ENCODE results near the gene LCLAT1. TPM values are rescaled to one million over a fixed set of nuclear protein-coding genes. Genes with fewer than 3 reads are reported as not detected.

Gene LCLAT1
- polyA plus RNA-seq, 1 donor = 7.4 TPM

DNA sequence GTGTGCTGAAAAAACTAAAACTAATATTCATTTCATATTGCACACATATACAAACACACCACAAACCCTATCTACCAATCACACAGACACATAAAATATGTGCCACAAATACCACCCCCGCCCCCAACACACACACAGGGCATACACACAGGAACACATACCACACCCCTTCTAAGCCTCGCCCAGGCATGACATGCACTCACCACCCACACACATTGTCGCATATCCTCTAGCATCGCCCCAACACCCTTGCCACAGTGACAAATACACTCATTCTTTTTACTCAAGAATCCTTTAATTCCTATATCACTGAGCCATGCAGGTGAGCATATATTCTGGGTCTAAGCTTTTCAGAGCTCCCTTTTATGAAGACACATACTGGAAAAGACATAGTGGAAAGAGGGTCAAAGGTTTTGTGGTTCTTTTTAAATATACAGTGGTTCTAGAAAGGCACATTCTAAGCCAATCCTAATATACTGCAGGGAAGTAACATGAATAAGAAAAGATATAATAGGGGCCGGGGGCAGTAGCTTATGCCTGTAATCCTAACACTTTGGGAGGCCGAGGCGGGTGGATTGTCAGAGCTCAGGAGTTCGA is 24.5 kb upstream of the LCLAT1 start:
- no peak for DNase-seq (ENCODE audit: low read depth)

DNA sequence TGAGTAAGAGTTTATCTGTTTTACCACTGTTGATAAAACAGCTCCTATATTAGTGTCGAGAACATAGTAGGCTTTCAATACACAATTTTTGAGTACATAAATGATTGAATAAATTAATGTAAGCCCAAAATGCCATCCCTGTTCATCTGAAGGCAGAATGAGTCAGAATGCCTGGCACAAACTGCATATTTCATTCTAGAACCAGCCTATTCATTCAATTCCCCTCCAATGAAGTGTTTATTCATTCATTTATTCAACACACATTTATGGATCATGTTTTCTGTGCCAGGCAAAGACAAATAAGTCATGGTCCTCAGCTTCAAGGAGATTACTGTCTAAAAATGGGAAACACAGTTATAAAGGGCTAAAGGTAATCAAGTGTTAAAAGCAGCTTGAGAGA is 22.8 kb upstream of the LCLAT1 start:
- no peak for DNase-seq (ENCODE audit: low read depth)

DNA sequence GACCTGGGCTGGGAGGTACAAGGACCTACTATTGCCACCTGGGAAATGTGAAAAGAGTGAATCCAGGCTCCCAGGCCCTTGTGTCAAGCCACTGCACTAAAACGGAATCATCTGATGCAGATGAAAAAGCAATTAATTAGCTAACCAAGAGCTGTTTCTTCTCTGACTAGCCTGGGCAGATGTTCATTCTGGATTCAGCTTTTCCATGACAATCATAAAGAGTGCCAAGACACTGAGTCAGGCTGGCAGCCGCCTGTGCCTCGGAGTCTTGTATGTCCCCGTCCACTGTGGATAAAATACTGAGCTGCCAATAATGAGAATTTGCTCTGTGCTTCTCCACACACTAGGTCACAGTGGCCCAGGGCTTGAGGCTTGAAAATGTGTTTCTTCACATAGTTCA is 21.7 kb upstream of the LCLAT1 start:
- no peak for DNase-seq (ENCODE audit: low read depth)

DNA sequence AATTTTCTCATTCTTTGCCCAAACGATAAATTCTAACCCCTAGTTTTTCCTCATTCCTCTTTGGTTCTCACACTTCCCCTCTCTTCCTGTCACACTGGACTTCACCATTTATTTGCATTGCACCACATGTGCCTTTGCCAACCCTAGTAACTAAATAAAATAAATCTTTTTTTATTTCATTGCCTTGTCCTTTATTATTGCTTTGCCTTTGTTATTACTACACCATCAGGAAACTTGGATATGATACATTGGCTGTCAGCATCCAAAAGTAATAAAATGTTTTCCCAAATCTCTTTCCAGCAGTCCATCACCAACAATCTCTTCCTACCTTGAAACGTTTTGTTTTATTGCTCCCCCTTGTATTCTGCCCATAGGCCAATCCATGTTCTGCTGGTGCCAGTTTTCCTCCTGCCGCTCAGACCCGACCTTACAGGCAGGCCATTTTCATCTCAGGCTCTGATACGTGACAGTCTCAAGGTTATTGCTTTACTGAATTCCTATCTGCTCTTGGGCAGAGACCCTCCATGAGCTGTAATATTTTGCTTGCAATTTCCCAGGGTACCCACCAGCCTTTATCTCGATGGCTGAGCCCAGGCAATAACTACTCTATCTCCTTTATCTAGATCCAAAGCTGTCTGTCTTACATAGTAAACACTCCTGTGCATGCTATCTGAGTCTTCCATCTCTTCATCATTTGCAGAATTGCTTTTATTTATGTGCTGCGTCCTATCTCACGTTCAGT is 19.3 kb upstream of the LCLAT1 start:
- DNase-seq (ENCODE audit: low read depth) = no peak

DNA sequence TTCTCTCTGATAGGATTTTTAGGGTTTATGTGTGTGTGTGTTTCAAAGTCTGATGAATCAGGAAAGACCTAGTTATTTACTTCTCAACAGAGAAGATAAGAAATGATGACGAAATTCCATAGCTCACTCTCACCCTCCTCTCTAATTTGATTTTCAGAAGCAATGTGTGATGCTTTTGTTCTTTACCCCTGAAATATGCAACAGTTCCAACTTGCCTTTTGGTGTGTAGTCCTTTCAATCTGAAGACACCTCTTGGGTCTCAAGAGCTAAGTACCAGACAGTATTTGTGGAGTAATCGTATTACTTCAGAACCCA is 18.7 kb upstream of the LCLAT1 start:
- no peak for DNase-seq (ENCODE audit: low read depth)

DNA sequence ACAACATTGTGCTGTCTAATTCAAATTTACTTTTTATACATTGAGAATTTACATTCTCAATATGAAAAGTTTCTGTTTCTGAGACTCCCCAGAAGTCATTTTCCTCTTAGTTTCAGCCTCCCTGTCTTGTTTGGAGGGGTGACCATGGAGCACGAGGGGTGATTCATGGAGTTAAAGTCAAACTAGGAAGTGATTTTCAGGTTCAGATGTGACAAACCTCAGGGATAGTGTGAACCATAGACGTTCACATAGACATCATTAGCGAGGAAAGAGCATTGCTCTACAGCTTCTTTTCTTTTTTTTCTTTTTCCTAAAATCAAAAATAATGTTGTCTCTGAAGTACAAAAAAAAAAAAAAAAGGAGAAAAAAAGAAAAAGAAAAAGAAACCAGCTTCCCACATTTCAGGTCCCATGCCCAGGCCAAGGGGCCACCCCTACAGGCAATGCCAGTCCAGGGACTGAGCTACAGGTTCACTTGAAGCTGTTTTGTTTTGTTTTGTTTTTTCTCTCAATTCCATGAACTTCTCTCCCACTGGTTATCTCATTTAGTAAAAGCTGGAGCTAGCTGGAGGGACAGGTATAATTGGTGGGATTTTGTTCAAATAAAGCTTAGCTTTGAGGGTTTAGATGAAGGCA is 18.1 kb upstream of the LCLAT1 start:
- DNase-seq (ENCODE audit: low read depth) = no peak

DNA sequence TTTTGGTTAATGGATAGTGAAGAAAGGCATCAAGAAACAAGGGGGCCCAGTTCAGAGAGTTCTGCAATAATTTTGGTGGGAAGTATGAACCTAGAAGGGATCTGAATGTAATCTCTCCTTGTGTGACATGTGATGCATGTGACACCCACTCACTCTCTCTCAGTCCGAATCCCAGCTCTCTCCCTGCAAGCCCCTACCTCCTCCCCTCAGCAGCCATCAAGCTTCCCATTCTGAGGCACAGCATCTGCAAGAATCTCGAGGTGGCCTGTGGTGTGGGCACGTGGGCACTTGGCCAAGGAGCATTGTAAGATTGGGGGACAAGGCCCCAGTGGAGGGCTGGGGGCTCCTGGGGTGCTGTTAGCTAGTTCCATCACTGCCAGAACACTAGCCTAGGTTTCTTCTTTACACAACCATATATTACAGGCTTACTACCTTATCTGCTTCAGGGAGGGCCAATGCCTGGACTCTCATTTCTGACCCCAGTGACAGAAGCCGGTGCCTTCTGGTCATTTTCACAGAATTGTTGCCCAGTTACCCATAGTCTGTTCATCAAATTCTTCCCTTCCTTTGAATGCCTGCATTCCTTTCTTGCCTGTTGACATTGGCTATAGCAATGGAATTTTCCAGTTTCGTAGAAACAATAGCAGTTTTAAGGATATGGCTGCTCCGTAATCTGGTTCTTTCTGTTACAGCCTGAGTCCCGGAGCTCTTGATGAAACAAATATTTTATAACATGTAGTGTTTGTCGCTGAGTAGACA is 13.3 kb upstream of the LCLAT1 start:
- no peak for DNase-seq (ENCODE audit: low read depth)

DNA sequence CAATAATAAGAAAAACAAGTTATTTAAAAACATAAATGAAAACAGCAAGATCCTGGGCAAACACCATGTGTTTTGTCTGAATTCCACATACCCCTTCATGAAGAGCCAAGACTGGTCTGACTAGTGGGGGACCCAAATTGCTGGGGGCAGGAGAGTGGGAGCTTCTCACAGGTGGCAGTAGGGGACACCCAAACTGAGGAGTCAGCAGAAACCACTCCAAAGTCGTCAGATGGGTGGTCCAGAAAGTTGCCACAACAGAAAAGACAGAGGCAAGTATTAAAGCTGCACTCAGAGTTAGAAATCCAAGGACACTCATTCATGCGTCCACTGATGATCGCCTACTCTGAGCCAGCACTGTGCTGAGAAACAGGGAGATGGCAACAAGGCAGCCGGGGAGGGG is 12.3 kb upstream of the LCLAT1 start:
- no peak for DNase-seq (ENCODE audit: low read depth)

DNA sequence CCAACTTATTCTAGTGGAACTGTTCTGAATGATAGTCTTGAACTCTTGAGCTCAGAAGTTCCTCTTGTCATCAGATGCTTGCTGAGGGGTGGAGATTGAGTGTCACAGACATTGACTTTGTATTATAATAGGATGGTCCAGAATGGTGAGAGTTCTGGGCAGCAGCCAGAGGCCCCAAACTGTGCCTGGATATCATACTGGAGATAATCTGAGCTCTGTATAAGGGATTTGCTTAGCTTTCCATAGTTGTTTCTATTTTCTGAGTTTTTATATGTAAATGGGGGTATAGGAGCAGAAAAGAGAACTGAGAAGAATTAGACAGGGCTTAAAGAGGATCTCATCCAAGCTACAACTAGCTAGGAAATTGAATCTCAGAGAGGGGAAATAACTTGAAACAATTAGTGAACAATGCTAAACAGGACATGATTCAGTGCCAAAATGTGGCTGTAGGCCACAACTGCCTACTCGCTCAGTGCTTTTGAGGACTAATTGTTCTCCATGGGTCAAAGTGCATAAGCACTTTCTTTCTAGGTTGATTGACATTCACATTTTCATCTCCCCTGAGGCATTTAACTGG is 10.1 kb upstream of the LCLAT1 start:
- no peak for DNase-seq (ENCODE audit: low read depth)

DNA sequence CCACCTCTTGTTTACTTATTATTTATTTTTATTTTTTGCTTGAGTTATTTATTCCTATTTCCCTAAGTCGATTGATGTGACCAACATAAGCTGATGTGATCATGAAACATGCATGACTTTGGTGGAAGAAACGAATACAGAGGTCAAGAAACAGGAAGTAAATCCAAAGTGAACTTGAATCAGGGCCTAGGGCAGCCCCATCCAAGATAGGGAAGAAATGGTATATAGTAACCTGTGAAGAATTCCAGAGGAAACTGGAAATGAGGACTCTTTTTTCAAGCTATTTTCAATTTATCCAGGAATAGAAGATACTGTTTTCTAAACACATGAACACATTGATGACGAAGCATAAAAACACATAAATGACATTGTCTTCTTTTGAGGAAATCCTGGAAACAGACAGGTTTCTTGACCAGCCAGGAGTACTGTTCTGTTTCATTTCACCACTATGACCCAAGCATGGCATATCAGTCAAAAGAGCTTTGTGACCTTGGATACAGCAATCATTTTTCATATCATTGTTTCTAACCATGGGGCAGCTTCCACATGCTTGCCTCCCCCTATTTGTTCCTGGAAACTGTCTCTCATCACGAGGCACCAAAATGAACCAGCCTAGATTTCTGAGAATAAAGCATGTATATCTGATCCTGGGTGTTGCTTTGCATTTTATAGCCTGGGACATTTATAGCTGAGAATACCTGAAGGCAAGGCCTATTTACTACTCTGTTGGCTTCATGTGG is 9.1 kb upstream of the LCLAT1 start:
- DNase-seq (ENCODE audit: low read depth) = no peak

DNA sequence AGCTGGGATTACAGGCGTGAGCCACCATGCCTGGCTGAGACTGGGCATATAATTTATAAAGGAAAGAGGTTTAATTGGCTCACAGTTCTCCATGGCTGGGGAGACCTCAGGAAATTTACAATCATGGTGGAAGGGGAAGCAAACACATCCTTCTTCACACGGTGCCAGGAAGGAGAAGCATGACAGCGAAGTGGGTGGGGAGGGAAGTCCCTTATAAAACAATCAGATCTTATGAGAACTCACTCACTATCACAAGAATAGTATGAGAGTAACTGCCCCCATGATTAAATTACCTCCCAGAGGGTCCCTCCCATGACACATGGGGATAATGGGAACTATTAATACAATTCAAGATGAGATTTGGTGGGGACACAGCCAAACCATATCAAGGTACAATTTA is 7.8 kb upstream of the LCLAT1 start:
- DNase-seq (ENCODE audit: low read depth) = no peak

DNA sequence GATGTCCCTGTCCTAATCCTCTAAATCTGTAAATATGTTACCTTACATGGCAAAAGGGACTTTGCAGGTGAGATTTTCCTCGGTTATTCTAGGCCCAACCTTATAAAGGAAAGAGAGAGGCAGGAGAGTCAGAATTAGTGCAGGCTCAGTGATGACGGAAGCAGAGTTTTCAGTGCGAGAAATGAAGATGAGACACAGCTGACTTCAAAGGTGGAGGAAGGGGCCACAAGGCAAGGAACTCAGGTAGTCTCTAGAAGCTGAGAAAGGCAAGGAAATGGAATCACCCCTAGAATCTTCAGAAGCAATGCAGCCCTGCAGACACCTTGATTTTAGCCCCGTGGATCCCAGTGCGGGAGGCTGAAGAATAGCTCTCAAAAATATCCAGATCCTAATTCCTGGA is 7.2 kb upstream of the LCLAT1 start:
- DNase-seq (ENCODE audit: low read depth) = no peak

DNA sequence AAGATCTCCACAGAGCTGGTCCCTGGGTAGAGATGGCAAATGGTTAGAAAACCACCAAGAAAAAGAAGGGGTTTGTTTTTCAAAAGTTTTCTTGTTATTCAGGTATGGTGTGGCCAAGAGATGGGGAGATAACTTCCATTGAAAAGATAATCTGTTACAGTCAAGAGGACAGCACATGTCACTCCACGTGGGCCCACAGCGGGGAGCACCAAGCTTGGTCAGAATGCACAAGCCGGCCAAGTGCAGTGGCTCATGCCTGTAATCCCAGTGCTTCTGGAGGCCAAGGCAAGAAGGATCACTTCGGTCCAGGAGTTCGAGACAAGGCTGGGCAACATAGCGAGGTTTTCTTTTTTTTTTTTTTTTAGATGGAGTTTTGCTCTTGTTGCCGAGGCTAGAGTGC is 6.0 kb upstream of the LCLAT1 start:
- DNase-seq (ENCODE audit: low read depth) = no peak

DNA sequence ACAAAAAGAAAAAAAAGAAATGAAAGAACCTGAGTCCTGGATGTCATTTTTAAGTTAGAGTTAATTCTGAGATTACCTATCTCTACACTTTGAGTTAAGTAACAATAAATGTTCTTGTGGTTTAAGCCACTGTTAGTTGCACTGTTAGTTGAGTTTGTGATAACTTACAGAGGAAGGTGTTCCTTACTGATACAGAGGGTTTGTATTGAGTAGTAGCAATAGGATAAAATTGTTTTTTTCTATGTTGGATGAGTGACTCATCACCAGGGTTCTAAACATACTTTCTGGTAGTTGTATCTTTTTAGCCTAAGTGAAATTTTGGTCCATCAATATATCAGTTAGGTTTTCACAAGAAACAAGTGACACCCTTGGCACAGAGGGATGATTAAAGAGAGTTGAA is 4.0 kb upstream of the LCLAT1 start:
- DNase-seq (ENCODE audit: low read depth) = no peak

DNA sequence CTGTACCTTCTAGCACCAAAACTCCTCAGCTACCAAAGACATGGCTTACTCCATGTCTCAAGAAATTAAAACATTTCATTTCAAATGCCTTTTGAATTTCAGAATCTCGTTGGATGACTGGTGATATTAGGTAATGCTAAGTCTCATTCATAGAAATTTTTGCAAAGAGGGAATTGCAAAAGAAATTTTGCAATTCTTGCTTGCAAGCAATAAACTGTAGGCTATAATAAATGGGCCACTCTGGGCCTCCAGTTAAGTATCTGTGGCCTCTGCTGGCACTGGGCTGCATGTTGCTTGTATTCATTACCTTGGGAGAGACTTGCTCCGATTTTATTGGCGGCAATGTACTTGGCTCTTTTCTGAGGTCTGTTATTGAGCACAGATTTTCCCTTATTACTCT is 2.8 kb upstream of the LCLAT1 start:
- DNase-seq (ENCODE audit: low read depth) = no peak

DNA sequence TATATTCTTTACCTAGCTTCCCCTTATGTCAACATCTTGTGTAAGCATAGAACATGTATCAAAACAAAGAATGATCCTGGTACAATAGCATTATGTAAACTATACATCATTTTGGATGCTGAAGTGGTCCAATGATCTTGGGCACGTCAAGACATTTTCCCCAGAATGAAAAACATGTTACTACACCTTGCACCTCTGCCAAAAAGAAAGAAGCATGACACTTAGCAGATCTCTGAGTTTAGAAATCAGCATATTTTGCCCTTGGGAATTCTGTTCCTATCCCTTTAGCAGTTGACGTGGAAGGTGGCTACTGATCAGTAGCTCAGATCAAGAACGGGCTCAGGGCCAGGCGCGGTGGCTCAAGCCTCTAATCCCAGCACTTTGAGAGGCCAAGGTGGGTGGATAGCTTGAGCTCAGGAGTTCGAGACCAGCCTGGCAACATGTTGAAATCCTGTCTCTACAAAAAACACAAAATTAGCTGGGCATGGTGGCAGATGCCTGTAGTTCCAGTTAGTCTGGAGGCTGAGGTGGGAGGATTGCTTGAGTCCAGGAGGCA is 1.7 kb upstream of the LCLAT1 start:
- DNase-seq (ENCODE audit: low read depth) = no peak

DNA sequence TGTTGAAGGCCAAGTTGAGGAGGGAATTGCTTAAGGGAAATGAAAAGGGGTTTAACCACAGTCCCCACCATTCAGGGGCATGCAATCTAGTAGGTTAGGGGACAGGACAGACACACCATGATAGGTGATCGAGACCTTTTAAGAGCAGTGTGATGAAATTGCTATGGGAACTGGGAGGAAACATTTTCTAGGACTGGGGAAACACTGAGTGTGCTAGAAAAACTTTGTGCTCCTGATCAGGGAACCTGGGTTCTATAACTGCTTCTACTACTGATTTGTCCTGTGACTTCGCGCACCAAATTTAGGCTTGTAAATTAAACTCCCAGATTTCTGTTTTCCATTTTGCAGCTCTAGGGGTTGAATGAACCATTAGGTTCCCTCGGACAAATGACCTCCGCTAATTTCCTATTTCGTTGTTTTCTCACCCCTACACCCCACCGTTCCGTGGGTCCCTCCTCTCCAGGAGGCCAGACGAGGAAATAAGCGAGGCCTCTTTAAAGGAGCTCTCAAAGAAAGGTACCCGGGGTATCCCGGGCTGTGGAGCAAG is 371 bp upstream of the LCLAT1 start:
- no peak for DNase-seq (ENCODE audit: low read depth)

DNA sequence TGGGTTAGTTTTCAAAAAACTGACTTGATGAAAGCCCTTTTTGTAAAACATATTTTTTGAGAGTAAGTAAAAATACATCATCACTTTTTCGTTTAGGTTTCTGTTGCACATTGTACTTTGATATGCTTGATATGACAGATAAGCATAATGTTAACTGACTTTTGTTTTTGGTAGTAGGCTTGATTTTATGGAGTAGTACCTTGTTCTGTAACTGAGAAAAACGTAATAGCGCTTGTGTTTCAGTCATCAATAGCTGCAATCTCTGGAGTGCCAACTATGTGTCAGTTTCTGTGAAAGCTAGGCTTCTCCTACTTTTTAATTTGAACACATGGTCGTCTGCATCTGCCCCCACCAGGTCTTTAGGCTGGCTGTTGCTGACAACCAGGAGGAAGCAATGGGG is 1.3 kb downstream of the LCLAT1 start:
- DNase-seq (ENCODE audit: low read depth) = no peak

DNA sequence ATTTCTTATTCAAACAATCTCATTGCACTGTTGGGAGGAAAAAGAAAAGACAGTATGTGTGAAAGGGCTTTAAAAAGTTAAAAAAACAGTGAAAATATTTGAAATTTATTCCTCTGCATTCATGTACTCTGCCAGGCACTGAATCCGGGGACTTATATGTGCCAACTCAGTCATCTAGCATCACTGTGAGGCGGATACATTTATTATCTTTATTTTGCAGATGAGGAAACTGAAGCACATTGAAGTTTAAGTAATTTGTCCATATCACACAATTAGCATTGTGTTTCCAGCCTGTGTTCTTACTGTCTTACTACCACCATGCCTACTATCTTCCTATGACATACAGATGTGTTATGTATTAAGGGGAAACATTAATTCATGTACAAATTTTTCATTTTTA is 1.8 kb downstream of the LCLAT1 start:
- DNase-seq (ENCODE audit: low read depth) = no peak

DNA sequence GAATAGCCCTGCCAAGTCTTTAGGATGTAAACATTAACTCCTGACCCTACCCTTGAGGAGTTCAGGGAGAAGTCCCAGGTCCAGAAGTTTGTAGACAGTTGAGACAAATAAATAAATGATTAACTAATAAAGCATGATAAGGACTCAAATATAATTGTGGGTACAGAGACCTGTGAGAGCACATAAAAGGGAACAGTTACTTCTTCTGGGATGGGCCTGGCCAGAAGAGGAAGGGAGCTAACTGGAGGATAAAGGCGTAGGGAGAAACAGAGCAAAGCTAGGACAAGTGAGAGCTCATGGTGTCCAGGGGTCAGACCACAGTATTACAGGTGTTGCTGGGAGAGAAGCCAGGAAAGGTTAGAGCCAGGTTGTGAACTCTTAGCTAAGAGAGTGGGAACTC is 3.0 kb downstream of the LCLAT1 start:
- DNase-seq (ENCODE audit: low read depth) = no peak

DNA sequence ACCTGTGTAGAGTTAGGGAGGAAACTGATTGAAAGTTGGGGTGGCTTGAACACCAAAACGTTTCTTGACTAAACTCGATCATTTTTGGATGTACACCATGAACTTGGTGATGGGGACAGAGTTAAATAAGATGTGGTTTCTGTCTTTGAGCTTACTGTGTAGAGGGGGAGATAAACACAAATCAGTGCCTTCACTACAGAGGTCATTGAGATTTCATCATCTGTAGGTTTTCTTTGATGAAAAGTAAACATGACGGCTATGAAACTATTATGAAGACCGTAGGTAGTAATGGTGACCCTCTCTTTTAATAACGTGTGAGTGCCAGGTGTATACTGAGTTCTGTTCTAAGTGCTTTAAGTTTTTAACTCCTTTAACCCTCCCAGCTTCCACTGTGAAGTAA is 6.5 kb downstream of the LCLAT1 start:
- DNase-seq (ENCODE audit: low read depth) = no peak

Data from forelimb muscle (tissue), 1 donor.